HG03196 (cell line): ENCODE measurements around the gene CRB2.

Experiments
- ATAC-seq: cut with Tn5 transposase; IDR thresholded peaks from one replicate; pipeline ENCODE4 v1.9.1; 2021; ENCODE audit not compliant: unreplicated experiment

CRB2 gene

GRCh38 chr9:123418506-123418905 is 62.5 kb downstream of the CRB2 start:
- ATAC-seq = no peak

GRCh38 chr9:123419091-123419490 is 63.1 kb downstream of the CRB2 start:
- no peak for ATAC-seq

- no peak for ATAC-seq
Observed at GRCh38 chr9:123419721-123420591, 64.0 kb downstream of the CRB2 start.

DNA sequence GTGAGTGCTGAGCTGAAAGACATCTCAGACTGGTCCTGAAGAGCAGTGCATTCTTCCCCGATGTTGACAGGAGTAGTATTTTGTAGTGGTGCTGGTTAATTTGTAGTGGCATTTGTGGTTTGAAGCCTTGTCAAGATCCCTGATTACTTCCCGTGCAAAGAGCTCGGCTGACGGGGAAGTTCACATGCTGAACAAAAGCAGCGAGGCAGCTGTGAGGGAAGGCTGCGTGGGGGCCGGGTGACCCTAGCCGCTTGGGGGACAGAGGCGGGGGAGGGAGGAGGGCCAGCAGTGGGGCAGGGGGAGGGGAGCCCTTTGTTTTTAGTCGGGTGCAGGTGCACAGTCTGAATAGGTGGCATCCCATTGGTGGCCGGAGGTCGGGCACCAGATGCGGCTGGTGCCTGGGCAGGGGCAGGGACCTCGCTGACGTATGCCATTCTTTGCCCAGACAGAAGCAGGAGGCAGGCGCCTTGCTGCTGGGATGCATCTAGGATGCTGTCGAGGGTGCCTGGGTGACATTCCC is 64.7 kb downstream of the CRB2 start:
- no peak for ATAC-seq

- ATAC-seq = no peak
Observed at GRCh38 chr9:123421186-123421585, 65.2 kb downstream of the CRB2 start.

DNA sequence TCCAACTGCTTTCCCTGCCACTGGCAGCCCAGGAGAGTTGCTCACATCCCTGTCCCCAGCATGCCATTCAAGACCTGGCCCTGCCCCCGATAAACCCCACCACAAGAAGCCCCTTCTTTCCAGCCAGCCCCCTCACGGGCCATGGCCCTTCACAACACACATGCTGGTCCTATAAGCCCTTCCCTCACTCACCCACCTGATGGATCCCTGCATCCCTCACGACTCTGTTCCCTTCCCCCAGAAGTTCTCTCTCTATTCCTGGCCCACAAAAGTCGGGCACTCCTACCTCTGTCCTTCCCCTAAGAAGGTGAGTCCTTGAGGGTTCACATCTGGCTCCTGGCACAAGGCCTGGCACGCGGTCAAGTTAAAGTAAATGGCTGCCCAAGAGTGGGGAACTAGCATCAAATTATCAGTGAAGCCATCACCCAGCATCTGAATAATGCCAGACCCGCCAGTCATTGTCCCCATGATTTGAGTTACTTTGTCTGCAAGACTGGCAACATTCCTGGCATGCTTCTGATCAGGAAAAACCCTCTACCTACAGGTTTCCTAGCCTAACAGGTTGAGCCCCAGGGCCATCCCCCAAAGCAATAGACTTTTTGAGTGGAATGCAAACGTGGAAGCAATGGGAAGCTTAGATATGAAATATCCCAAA is 65.9 kb downstream of the CRB2 start:
- no peak for ATAC-seq

GRCh38 chr9:123422635-123423310 is 66.8 kb downstream of the CRB2 start:
- no peak for ATAC-seq

- no peak for ATAC-seq
Observed at GRCh38 chr9:123423311-123423640, 67.3 kb downstream of the CRB2 start.

DNA sequence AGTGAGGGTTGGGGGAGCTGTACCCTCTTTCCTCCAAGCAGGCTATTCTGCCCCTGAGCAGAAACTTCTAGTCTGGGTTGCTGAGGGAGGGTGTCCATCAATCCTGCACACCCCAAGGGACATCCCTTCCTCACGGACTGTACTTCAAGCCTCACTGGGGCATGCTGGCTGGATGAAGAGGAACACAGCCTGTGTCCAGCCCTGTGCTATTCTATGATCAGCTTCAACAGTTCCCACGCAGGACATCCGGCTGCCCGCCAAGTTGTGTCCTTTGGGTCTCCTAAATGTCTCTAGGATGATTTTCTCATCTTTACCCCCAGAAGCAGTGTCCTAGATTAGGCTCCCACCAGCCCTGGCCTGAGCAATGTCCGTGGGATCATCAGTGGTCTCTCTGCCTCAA is 68.1 kb downstream of the CRB2 start:
- ATAC-seq = no peak

- no peak for ATAC-seq
Observed at GRCh38 chr9:123424552-123425225, 68.7 kb downstream of the CRB2 start.

GRCh38 chr9:123425261-123425821 is 69.3 kb downstream of the CRB2 start:
- no peak for ATAC-seq

GRCh38 chr9:123425836-123426365 is 69.9 kb downstream of the CRB2 start:
- no peak for ATAC-seq

DNA sequence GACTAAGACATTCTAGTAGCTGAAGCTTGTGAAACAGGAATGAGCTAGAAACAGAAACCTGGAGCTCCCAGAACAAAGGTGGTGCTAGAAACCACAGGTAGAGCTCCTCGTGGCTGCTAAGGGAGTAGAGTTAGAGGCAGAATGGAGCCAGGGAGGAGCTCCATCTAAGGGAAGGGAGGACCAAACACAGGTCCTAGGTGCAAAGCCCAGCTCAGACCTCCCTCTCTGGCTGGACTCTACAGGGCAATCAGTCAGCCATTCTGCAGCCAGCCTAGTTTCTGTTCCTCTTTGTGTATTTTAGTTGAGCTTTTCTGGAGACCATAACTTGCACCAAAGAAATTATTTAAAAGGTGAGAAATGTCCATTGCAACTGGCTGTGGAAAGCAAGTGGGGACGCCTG is 70.4 kb downstream of the CRB2 start:
- ATAC-seq = no peak
